ENCODE data around the gene GP5. TPM values are rescaled to one million over a fixed set of nuclear protein-coding genes. Genes with fewer than 3 reads are reported as not detected.

GP5 gene
- total and polyA plus RNA-seq, 2 of the 13 experiments (the other 11 are each of a cell fraction or from before 2014, with no cell fraction given): not detected

GRCh38 chr3:194351080-194351672 is 47.9 kb downstream of the GP5 start, which contains the start of gene CPN2 (continued):
- no peak for TF ChIP-seq ZNF296 (CRISPR knock-in tag; conservative IDR thresholded peaks at IDR 0.05)
- TF ChIP-seq CERS6 (CRISPR knock-in tag; IDR thresholded peaks at IDR 0.05): no peak
- TF ChIP-seq ELF1 (CRISPR knock-in tag; IDR thresholded peaks at IDR 0.05): no peak
- peak; percentile 68; the same call in 1 of the 2 replicates for TF ChIP-seq ZNF563 (CRISPR knock-in tag; IDR thresholded peaks at IDR 0.05)
- TF ChIP-seq FOXM1 (CRISPR knock-in tag; IDR thresholded peaks at IDR 0.05): no peak
- TF ChIP-seq MAFG (CRISPR knock-in tag; IDR thresholded peaks at IDR 0.05): no peak
- TF ChIP-seq ZNF556 (CRISPR knock-in tag; IDR thresholded peaks at IDR 0.05; ENCODE audit: borderline replicate concordance): peak; percentile 88
- TF ChIP-seq ZBTB44 (CRISPR knock-in tag; IDR thresholded peaks at IDR 0.05): no peak
- TF ChIP-seq MED1 (CRISPR knock-in tag; IDR thresholded peaks at IDR 0.05): peak; percentile 79
- TF ChIP-seq ZBTB1 (CRISPR knock-in tag; IDR thresholded peaks at IDR 0.05; ENCODE audit: borderline replicate concordance): no peak
- TF ChIP-seq ZNF362 (CRISPR knock-in tag; IDR thresholded peaks at IDR 0.05; ENCODE audit: borderline replicate concordance): no peak; the same call in 1 of the 2 replicates
- TF ChIP-seq ZNF839 (CRISPR knock-in tag; IDR thresholded peaks at IDR 0.05; ENCODE audit: borderline replicate concordance): no peak
- TF ChIP-seq FUBP1 (CRISPR knock-in tag; IDR thresholded peaks at IDR 0.05; ENCODE audit: borderline replicate concordance): no peak
- no peak for TF ChIP-seq ZNF569 (CRISPR knock-in tag; IDR thresholded peaks at IDR 0.05; ENCODE audit: borderline replicate concordance)
- TF ChIP-seq GLI4 (CRISPR knock-in tag; IDR thresholded peaks at IDR 0.05; ENCODE audit: borderline replicate concordance): peak; percentile 46; the same call in 1 of the 2 replicates
- no peak for TF ChIP-seq ZNF878 (CRISPR knock-in tag; IDR thresholded peaks at IDR 0.05)
- TF ChIP-seq NKX3-1 (CRISPR knock-in tag; IDR thresholded peaks at IDR 0.05): 0 out of 2 replicates have a peak, but pooled peaks have one; percentile 51
- TF ChIP-seq ZNF235 (CRISPR knock-in tag; IDR thresholded peaks at IDR 0.05; ENCODE audit: borderline replicate concordance): no peak; the same call in 1 of the 2 replicates
- TF ChIP-seq CAMTA2 (CRISPR knock-in tag; IDR thresholded peaks at IDR 0.05; ENCODE audit: borderline replicate concordance): peak; percentile 45; the same call in 1 of the 2 replicates
- no peak for TF ChIP-seq ZNF552 (CRISPR knock-in tag; IDR thresholded peaks at IDR 0.05; ENCODE audit: borderline replicate concordance)
- TF ChIP-seq TCF7 (IDR thresholded peaks at IDR 0.05; ENCODE audit: low read depth): no peak; the same call in 1 of the 2 replicates
- TF ChIP-seq RFXAP (CRISPR knock-in tag; IDR thresholded peaks at IDR 0.05; ENCODE audit: borderline replicate concordance): peak; percentile 85; the same call in 1 of the 2 replicates
- TF ChIP-seq DBP (CRISPR knock-in tag; IDR thresholded peaks at IDR 0.05; ENCODE audit: not compliant biosample characterization): peak; percentile 34
- TF ChIP-seq NFE2 (CRISPR knock-in tag; IDR thresholded peaks at IDR 0.05): no peak
